Fibroblast of villous mesenchyme (primary cell): ENCODE results near the gene LRP5. TPM values are rescaled to one million over a fixed set of nuclear protein-coding genes. Genes with fewer than 3 reads are reported as not detected.

Source experiments
- DNase-seq: peaks from one replicate; pipeline ENCODE4 v3.0.0-alpha.2; 2010; ENCODE audit warnings: low read depth
- H3K4me3 ChIP-seq: 2 replicates; pipeline ENCODE4 v1.5.1; 2011; ENCODE audit warnings: low read depth, mild to moderate bottlenecking, low read length
- CTCF ChIP-seq: IDR thresholded peaks from 2 replicates; pipeline ENCODE4 v1.5.1; 2012; ENCODE audit warnings: low read depth, mild to moderate bottlenecking, low read length; ENCODE audit not compliant: insufficient read depth
- small RNA-seq: library from RNA; depleted of rRNA; stranded (forward); fragments of <200 nt; gene quantifications from one replicate; pipeline ENCODE3, GENCODE V24; 2012
- total RNA-seq: library from RNA; depleted of rRNA; stranded (reverse); fragments of >200 nt; gene quantifications from 2 replicates; pipeline ENCODE4 v1.2.3, GENCODE V29; 2012

LRP5 gene
- total RNA-seq, 1 donor = 31.5 TPM

GRCh38 chr11:68495872-68496271 lies 183.5 kb downstream of the LRP5 start:
- no peak overlapping the region for H3K4me3 ChIP-seq
- DNase-seq = no peak
- no peak for TF ChIP-seq CTCF

- TF ChIP-seq CTCF = no peak
- no peak overlapping the region for H3K4me3 ChIP-seq
- DNase-seq = peak; percentile 59
Observed at GRCh38 chr11:68497761-68498160, 185.4 kb downstream of the LRP5 start.

- no peak for TF ChIP-seq CTCF
- DNase-seq = no peak
- H3K4me3 ChIP-seq = no peak overlapping the region
Observed at GRCh38 chr11:68498321-68498720, 185.9 kb downstream of the LRP5 start.

Small RNA genes lying within 50 kb of the gene (small RNA-seq; reads per million reads assigned to genes)
- not detected for gene NDUFA3P2

Other genes with a start within 250 kb of the LRP5 start
- gene CHKA, start 191.2 kb upstream of the LRP5 start, total RNA-seq = 10.8 and 11.9 TPM in 2 replicates
- gene KMT5B, start 99.3 kb upstream of the LRP5 start, total RNA-seq = 20.0 and 29.4 TPM in 2 replicates
- 50.1 and 64.4 TPM in 2 replicates for gene C11orf24, start 40.6 kb upstream of the LRP5 start, total RNA-seq
- gene PPP6R3, start 148.2 kb downstream of the LRP5 start, total RNA-seq = 131 and 218 TPM in 2 replicates